Testis (tissue), 2 donors: ENCODE measurements around the gene FSIP1.

Source experiments
- CTCF ChIP-seq, 3 experiments: fragments of 450-650 bp in 2 of 3; fragments of 200-600 bp in 1 of 3; sonication (generic) in 1 of 3; IDR thresholded peaks; one replicate each; pipeline ENCODE4 v1.5.1; 2016 to 2019; ENCODE audit warnings: antibody characterized with exemption in 3 of 3, mild to moderate bottlenecking in 2 of 3, moderate library complexity in 1 of 3
- POLR2A ChIP-seq: fragments of 450-650 bp; IDR thresholded peaks from one replicate; pipeline ENCODE4 v1.6.1; 2017; ENCODE audit warnings: antibody characterized with exemption, mild to moderate bottlenecking, moderate library complexity

GRCh38 chr15:39588531-39589192, 194.0 kb downstream of the FSIP1 start:
- no peak for TF ChIP-seq POLR2A
- no peak for TF ChIP-seq CTCF (IDR thresholded peaks at IDR 0.05)
